Omental fat pad (tissue), 4 donors: ENCODE results near the gene MET. TPM values are rescaled to one million over a fixed set of nuclear protein-coding genes. Genes with fewer than 3 reads are reported as not detected.
A peak's percentile ranks its signal among the peaks of the same experiment; 100 is the strongest.
"Not testable (repeated sequence)": the region's sequence is repeated elsewhere in the genome, so short reads cannot be mapped to it uniquely, and the experiment has no call there.

Experiments used
- ATAC-seq: fragments of 150-250 bp; one replicate; pipeline ENCODE4 v1.9.1; 2016; ENCODE audit warnings: mild to moderate bottlenecking, moderate library complexity; ENCODE audit not compliant: low FRiP score
- DNase-seq: peaks from one replicate; pipeline ENCODE4 v3.0.0-alpha.2; 2019; ENCODE audit warnings: low spot score
- total RNA-seq, 4 donors: library from RNA; depleted of rRNA; stranded (reverse); fragments of >200 nt; gene quantifications; one replicate each; pipeline ENCODE4 v1.1.0, GENCODE V29; 2016
- TF ChIP-seq, protein P1 (sequence below), 3 donors: fragments of 450-650 bp; IDR thresholded peaks; one replicate each; pipeline ENCODE4 v1.5.1; 2016 to 2017; ENCODE audit warnings: antibody characterized with exemption in 3 of 3, mild to moderate bottlenecking in 3 of 3, moderate library complexity in 2 of 3

Gene MET
- total RNA-seq, 4 donors from 2014 or later: 24.9 to 92.4 (median 54.4) TPM

DNA sequence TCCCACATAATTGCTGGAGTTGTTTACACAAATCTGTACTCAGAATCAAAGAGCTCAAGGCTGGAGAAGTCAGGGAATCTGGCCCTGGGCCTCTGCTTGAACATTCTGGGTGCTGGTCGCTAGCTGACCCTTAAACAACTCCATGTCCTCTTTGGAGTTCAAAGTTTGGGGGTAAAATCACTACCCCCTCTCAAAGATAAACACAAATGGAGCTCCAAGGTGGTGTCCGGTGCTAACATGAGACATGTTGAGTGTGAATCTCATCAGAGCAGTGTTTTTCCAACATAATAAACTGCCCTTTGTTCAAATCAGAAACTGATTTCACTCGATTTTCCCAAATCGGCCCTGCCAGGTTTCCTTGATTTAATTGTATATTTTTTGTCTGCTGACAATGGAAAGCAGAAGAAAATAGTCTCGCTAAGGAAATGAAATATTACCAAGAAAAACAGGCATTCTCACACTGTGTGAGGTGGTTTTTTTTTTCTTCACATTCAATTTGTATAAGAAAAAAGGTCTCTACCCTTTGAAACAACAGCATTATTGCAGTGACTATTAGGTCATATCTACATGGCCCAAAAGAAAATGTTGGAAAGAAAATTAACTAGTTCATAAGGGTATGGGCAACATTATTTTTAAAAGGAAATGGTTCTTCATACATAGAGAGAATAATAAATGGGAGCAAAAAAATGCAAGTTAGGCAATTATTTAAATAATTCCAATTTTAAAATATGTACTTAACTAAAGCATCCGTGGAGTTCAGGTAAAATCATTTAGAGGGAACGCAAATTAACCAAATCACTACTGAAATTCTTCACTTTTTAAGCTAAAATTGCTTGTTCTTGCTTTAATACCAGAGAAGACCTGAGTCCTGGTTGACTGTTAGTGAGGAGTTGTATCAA, 134.3 kb downstream of the MET start:
- DNase-seq: no peak
- ATAC-seq: no peak

DNA sequence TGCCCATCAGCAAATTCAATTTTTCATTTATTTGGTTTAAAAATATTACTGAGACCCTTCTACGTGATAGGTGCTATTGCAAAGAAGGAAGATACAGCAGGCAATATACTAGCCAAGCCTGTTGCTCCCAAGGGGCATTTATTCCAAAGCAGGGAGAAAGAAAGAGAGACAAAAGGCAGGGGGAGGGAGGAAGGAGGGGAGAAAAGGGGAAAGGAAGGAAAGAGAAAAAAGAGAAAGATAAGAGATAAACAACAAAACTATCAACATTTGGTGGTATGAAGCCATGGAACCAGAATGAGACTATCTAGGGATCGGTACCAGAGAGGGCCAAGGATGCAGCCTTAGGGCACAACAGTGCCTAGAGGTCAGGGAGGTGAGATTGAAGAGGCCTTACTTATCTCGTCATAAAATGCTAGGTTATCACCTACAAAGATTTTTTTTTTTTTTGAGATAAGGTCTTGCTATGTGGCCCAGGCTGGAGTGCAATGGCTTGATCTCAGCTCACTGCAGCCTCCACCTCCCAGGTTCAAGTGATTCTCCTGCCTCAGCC, 135.1 kb downstream of the MET start:
- TF ChIP-seq, protein P1, sequence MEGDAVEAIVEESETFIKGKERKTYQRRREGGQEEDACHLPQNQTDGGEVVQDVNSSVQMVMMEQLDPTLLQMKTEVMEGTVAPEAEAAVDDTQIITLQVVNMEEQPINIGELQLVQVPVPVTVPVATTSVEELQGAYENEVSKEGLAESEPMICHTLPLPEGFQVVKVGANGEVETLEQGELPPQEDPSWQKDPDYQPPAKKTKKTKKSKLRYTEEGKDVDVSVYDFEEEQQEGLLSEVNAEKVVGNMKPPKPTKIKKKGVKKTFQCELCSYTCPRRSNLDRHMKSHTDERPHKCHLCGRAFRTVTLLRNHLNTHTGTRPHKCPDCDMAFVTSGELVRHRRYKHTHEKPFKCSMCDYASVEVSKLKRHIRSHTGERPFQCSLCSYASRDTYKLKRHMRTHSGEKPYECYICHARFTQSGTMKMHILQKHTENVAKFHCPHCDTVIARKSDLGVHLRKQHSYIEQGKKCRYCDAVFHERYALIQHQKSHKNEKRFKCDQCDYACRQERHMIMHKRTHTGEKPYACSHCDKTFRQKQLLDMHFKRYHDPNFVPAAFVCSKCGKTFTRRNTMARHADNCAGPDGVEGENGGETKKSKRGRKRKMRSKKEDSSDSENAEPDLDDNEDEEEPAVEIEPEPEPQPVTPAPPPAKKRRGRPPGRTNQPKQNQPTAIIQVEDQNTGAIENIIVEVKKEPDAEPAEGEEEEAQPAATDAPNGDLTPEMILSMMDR (IDR thresholded peaks at IDR 0.05): no peak
- DNase-seq: no peak
- ATAC-seq: no peak

More for the DNA sequence above, 134.3 kb downstream of the MET start:
- TF ChIP-seq, protein P1 (IDR thresholded peaks at IDR 0.05): no peak

DNA sequence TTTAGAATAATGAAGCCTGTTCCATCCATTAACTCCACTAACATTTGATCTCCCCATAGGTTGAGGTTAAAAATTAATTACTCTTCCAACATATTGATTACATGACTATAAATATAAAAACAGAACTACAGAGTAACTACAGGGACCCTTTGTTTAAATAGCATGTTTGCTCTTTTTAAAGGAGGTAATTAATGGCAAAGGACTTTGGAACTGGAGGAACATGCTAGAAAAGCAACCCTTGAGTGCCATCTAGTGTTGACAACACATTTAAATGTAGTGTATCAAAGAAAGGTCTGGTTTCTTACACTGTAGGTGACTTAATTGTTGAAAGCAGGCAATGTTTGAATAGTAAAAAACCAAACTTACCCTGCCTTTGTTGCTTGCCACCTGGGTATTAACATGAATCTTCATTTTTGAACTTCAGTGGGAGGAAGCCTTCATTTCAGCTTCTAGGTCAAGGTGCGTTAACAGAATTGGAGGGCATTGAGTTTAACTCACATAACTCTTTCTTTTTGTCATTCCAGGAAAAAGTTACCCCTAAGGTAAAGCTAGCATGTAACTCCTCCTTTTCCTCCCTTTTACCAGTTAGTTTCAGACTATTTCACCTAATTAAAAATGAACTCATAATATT, 137.8 kb downstream of the MET start:
- DNase-seq (no peak), ATAC-seq (peak; percentile 59)

DNA sequence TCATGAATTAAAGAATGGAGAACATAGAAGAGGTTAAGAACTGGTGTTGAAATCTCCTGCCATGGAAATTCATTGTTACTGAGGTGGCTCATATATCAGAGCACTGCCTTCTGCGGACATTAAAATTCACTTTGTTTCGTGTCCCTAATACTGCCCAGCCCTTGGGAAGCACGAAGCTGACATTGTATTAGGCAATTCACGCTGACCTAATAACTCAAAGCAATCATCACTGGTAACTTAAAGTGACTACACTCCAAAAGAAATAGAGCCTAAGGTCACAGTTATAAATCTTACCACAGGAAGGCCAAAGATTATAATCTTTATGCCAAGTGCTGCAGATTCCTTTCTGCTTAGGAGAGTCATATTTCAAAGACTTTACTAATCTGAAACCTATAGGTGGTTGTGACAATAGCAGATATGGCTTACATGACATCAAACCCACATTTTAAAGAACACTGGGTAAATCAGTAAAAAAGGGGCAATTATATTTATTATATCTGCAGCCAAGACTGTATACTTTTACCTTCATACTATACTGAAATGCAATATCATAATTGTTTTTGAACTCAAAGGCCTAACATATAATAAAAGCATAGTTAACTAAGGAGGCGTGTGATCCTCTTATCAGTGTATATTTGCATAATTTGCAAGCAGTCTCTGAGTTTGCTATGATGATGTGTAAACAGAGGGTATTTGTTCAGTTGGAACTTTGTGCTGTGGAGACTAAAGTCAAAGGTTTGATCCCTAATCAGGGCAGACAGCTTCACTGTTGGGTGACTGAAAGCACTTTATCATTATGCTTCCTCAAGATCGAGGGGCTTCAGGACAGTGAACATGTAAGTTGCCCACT, 138.5 kb downstream of the MET start:
- ATAC-seq (no peak), DNase-seq (no peak)
- TF ChIP-seq, protein P1 (IDR thresholded peaks at IDR 0.05): no peak

More for the DNA sequence above, 137.8 kb downstream of the MET start:
- TF ChIP-seq, protein P1 (IDR thresholded peaks at IDR 0.05): no peak

DNA sequence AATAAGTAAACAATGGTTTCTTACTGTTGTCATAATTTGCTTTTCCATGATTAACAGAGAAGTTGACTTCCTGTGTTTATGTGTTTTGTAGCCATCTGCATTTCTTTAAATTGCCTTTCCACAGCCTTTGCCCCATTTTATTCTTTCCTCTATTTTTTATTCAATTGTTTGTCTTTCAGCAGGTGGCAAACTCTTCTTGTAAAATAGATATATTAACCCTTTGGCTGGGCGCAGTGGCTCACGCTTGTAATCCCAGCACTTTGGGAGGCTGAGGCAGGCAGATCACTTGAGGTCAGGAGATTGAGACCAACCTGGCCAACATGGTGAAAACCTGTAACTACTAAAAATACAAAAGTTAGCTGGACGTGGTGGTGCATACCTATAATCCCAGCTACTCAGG, 139.8 kb downstream of the MET start:
- ATAC-seq: no peak
- TF ChIP-seq, protein P1 (IDR thresholded peaks at IDR 0.05): no peak

DNA sequence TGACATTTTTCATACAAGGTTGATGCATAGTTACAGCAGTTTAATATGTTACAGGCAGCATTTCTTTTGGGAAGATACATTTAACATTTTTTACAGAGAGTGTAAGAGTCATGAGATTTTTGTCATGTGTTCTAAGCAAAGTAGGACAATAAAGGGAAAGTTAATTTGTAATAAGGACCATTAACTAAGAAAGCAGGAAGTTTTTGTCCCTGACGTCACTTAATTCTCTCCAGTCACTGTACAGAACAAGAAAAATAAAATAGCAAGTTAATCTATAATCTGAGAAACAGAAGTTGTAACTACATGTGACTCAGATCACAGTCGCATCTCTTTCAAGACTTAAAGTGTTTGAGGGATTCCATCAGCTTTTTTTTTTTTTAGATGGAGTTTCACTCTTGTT, 140.9 kb downstream of the MET start:
- ATAC-seq (no peak), DNase-seq (no peak)
- TF ChIP-seq, protein P1 (IDR thresholded peaks at IDR 0.05): no peak

More for the DNA sequence above, 139.8 kb downstream of the MET start:
- DNase-seq: no peak

DNA sequence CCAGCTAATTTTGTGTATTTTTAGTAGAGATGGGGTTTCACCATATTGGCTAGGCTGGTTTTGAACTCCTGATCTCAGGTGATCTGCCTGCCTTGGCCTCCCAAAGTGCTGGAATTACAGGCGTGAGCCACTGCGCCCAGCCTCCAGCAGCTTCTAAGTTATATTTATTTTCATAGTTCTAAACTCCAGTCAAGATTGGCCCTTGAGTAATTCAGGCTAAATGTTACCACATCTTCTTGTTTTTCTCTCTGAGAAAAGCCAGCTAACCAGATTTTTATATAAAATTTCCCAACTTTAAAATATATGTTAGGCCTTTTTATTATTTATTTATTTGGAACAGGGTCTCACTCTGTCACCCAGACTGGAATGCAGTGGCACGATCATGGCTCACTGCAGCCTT, 141.4 kb downstream of the MET start:
- ATAC-seq, DNase-seq: not testable (repeated sequence)
